Measurements from ENCODE around the gene CCL4.
"Not testable (repeated sequence)": the region's sequence is repeated elsewhere in the genome, so short reads cannot be mapped to it uniquely, and the experiment has no call there.

DNA sequence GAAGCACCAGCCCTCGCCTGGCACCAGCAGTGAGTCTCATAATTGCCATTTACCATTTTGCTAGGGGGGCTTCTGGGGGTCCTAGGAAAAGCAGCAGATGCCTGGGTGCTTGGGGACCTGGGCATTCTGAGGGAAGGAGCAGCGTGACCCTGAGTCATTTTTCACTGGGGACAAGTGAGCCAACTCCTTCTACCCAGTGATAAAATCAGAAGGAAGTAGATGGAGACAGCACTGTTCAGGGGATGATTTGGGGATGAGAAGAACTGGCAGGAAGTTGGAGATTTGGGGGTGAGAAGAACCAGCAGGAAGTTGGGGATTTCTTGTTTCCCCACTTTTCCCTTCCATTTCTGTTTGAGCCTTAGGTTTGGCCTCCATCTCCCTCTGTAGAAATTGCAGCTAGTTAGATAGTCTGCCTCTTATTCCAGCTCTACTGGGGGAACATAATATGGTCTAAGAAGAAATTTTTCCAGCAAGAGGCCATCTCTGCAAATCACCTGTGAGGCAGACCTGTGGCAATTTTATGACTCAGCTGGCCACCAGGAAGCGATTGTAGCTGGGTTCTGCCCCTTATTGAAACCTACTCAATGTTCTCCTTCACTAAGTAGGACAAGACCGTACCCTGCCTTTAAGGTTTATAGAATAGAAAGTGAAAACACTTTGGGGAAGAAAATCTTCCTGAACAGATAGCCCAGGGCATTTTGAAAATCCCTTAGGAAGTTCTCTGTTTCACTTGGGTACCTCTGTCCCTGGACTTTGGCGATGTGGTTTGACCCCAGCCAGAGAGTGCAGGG is 21.8 kb upstream of the CCL4 start:
- TF ChIP-seq, protein P1, sequence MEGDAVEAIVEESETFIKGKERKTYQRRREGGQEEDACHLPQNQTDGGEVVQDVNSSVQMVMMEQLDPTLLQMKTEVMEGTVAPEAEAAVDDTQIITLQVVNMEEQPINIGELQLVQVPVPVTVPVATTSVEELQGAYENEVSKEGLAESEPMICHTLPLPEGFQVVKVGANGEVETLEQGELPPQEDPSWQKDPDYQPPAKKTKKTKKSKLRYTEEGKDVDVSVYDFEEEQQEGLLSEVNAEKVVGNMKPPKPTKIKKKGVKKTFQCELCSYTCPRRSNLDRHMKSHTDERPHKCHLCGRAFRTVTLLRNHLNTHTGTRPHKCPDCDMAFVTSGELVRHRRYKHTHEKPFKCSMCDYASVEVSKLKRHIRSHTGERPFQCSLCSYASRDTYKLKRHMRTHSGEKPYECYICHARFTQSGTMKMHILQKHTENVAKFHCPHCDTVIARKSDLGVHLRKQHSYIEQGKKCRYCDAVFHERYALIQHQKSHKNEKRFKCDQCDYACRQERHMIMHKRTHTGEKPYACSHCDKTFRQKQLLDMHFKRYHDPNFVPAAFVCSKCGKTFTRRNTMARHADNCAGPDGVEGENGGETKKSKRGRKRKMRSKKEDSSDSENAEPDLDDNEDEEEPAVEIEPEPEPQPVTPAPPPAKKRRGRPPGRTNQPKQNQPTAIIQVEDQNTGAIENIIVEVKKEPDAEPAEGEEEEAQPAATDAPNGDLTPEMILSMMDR (IDR thresholded peaks at IDR 0.05; ENCODE audit: low read depth, low read length, missing input control) = not testable (repeated sequence)
- not testable (repeated sequence) for TF ChIP-seq YY1 (IDR thresholded peaks at IDR 0.05); SP1 (IDR thresholded peaks at IDR 0.05); RXRA (IDR thresholded peaks at IDR 0.05); TAF1 (conservative IDR thresholded peaks at IDR 0.05); RAD21 (IDR thresholded peaks at IDR 0.05); GABPA (IDR thresholded peaks at IDR 0.05 in 1 of 2, conservative IDR thresholded peaks at IDR 0.05 in 1 of 2)
- TF ChIP-seq, protein P2, sequence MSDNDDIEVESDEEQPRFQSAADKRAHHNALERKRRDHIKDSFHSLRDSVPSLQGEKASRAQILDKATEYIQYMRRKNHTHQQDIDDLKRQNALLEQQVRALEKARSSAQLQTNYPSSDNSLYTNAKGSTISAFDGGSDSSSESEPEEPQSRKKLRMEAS (IDR thresholded peaks at IDR 0.05) = not testable (repeated sequence)
- TF ChIP-seq, protein P3, sequence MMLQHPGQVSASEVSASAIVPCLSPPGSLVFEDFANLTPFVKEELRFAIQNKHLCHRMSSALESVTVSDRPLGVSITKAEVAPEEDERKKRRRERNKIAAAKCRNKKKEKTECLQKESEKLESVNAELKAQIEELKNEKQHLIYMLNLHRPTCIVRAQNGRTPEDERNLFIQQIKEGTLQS (IDR thresholded peaks at IDR 0.05) = not testable (repeated sequence)
- TF ChIP-seq, protein P4, sequence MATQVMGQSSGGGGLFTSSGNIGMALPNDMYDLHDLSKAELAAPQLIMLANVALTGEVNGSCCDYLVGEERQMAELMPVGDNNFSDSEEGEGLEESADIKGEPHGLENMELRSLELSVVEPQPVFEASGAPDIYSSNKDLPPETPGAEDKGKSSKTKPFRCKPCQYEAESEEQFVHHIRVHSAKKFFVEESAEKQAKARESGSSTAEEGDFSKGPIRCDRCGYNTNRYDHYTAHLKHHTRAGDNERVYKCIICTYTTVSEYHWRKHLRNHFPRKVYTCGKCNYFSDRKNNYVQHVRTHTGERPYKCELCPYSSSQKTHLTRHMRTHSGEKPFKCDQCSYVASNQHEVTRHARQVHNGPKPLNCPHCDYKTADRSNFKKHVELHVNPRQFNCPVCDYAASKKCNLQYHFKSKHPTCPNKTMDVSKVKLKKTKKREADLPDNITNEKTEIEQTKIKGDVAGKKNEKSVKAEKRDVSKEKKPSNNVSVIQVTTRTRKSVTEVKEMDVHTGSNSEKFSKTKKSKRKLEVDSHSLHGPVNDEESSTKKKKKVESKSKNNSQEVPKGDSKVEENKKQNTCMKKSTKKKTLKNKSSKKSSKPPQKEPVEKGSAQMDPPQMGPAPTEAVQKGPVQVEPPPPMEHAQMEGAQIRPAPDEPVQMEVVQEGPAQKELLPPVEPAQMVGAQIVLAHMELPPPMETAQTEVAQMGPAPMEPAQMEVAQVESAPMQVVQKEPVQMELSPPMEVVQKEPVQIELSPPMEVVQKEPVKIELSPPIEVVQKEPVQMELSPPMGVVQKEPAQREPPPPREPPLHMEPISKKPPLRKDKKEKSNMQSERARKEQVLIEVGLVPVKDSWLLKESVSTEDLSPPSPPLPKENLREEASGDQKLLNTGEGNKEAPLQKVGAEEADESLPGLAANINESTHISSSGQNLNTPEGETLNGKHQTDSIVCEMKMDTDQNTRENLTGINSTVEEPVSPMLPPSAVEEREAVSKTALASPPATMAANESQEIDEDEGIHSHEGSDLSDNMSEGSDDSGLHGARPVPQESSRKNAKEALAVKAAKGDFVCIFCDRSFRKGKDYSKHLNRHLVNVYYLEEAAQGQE (IDR thresholded peaks at IDR 0.05) = not testable (repeated sequence)
- TF ChIP-seq, protein P5, sequence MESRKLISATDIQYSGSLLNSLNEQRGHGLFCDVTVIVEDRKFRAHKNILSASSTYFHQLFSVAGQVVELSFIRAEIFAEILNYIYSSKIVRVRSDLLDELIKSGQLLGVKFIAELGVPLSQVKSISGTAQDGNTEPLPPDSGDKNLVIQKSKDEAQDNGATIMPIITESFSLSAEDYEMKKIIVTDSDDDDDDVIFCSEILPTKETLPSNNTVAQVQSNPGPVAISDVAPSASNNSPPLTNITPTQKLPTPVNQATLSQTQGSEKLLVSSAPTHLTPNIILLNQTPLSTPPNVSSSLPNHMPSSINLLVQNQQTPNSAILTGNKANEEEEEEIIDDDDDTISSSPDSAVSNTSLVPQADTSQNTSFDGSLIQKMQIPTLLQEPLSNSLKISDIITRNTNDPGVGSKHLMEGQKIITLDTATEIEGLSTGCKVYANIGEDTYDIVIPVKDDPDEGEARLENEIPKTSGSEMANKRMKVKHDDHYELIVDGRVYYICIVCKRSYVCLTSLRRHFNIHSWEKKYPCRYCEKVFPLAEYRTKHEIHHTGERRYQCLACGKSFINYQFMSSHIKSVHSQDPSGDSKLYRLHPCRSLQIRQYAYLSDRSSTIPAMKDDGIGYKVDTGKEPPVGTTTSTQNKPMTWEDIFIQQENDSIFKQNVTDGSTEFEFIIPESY (IDR thresholded peaks at IDR 0.05) = not testable (repeated sequence)
